NCI-H82 treated with DMSO at 0.1 percent for 48 hours (cell line): ENCODE data around the gene ITPK1.

Experiments
- DNase-seq: peaks from one replicate; lab custom pipeline; 2025; ENCODE audit not compliant: unreplicated experiment; lab: John Stamatoyannopoulos, UW

The ITPK1 gene

GRCh38 chr14:93011650-93012325, 103.9 kb downstream of the ITPK1 start:
- no peak for DNase-seq

GRCh38 chr14:93011141-93011529, 104.6 kb downstream of the ITPK1 start:
- peak; percentile 26 for DNase-seq

GRCh38 chr14:93010522-93011140, 105.1 kb downstream of the ITPK1 start:
- DNase-seq = no peak

- no peak for DNase-seq
Observed at GRCh38 chr14:93010130-93010499, 105.6 kb downstream of the ITPK1 start.

GRCh38 chr14:93009471-93010129, 106.1 kb downstream of the ITPK1 start:
- DNase-seq = no peak

GRCh38 chr14:93008381-93008780, 107.3 kb downstream of the ITPK1 start:
- no peak for DNase-seq

GRCh38 chr14:93007225-93007997, 108.3 kb downstream of the ITPK1 start:
- DNase-seq = no peak

GRCh38 chr14:93006567-93007051, 109.1 kb downstream of the ITPK1 start:
- DNase-seq = no peak

GRCh38 chr14:93005838-93006237, 109.9 kb downstream of the ITPK1 start:
- DNase-seq = no peak

- DNase-seq = no peak
Observed at GRCh38 chr14:93005135-93005813, 110.5 kb downstream of the ITPK1 start.

- DNase-seq = no peak
Observed at GRCh38 chr14:93004699-93005082, 111.0 kb downstream of the ITPK1 start.

- no peak for DNase-seq
Observed at GRCh38 chr14:93003945-93004698, 111.6 kb downstream of the ITPK1 start.

GRCh38 chr14:93002851-93003298, 112.8 kb downstream of the ITPK1 start:
- no peak for DNase-seq

- no peak for DNase-seq
Observed at GRCh38 chr14:93002049-93002448, 113.7 kb downstream of the ITPK1 start.

GRCh38 chr14:92998946-92999345, 116.8 kb downstream of the ITPK1 start:
- DNase-seq = no peak

GRCh38 chr14:92997343-92998061, 118.2 kb downstream of the ITPK1 start:
- no peak for DNase-seq

GRCh38 chr14:92995620-92996019, 120.1 kb downstream of the ITPK1 start:
- DNase-seq = no peak

GRCh38 chr14:92994942-92995341, 120.8 kb downstream of the ITPK1 start:
- DNase-seq = no peak

GRCh38 chr14:92994131-92994676, 121.5 kb downstream of the ITPK1 start:
- no peak for DNase-seq
